Measurements from ENCODE around the gene ZNF385B.

DNA sequence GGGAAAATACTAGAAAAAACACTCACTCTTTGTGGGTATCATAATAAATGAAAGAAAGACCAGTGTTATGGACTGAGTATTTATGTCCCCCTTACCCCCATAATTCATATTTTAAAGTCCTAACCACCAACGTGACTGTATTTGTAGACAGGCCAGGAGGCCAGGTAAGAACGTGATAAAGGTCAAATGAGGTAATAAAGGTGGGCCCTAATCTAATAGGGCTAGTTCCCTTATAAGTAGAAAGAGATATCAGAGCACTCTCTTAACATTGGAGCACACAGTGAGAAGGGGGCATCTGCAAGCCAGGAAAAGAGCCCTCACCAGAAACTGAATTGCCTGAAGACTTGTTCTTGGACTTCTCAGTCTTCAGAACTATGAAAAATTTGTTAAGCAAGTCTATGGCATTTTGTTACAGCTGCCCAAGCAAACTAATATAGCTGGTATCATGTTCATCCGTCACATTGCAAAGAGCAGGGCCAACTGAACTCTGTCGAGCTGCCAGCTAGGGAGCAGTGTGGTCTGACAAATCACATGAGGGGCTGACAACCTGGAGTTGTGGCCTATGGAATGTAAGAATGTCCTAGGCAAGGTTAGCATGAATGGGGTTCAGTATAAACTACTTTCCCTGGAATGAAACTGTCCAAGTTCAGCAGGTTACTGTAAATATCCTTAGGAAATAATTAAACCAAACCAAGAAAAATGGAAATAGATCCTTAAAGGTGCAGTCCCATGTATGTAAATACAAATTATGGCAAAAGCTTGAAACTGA, 280.9 kb downstream of the ZNF385B start:
- TF ChIP-seq, protein P1, sequence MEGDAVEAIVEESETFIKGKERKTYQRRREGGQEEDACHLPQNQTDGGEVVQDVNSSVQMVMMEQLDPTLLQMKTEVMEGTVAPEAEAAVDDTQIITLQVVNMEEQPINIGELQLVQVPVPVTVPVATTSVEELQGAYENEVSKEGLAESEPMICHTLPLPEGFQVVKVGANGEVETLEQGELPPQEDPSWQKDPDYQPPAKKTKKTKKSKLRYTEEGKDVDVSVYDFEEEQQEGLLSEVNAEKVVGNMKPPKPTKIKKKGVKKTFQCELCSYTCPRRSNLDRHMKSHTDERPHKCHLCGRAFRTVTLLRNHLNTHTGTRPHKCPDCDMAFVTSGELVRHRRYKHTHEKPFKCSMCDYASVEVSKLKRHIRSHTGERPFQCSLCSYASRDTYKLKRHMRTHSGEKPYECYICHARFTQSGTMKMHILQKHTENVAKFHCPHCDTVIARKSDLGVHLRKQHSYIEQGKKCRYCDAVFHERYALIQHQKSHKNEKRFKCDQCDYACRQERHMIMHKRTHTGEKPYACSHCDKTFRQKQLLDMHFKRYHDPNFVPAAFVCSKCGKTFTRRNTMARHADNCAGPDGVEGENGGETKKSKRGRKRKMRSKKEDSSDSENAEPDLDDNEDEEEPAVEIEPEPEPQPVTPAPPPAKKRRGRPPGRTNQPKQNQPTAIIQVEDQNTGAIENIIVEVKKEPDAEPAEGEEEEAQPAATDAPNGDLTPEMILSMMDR (IDR thresholded peaks at IDR 0.05): no peak
- no peak for TF ChIP-seq EZH2 (IDR thresholded peaks at IDR 0.05; ENCODE audit: borderline replicate concordance, insufficient read depth, low read depth, low read length, poor library complexity, severe bottlenecking)

Data from B cell (primary cell).